ENCODE data around the gene FANCD2.

- TF ChIP-seq CTCF (IDR thresholded peaks at IDR 0.05 in 8 of 11, conservative IDR thresholded peaks at IDR 0.05 in 3 of 11) (no peak), POLR2A (IDR thresholded peaks at IDR 0.05) (no peak), POLR2AphosphoS5 (IDR thresholded peaks at IDR 0.05) (no peak)
Observed at GRCh38 chr3:10085738-10086137, 59.5 kb downstream of the FANCD2 start.
